Mesothelial cell of epicardium (in vitro differentiated cells): Measurements from ENCODE around the gene GRID1. TPM values are rescaled to one million over a fixed set of nuclear protein-coding genes. Genes with fewer than 3 reads are reported as not detected.

Experiments
- DNase-seq, 2 experiments: peaks; one replicate each; pipeline ENCODE4 v3.0.0; 2021; ENCODE audit warnings: low spot score in 2 of 2; ENCODE audit not compliant: unreplicated experiment in 2 of 2
- H3K27ac Mint-ChIP-seq: 2 replicates; pipeline ENCODE4 v1.8.0; 2021; ENCODE audit warnings: mixed read lengths
- H3K27me3 Mint-ChIP-seq: 2 replicates; pipeline ENCODE4 v1.8.0; 2021; ENCODE audit warnings: low read depth, mixed read lengths
- H3K36me3 Mint-ChIP-seq: 2 replicates; pipeline ENCODE4 v1.8.0; 2021; ENCODE audit warnings: mixed read lengths
- H3K4me1 Mint-ChIP-seq: 2 replicates; pipeline ENCODE4 v1.8.0; 2021; ENCODE audit warnings: mixed read lengths
- H3K4me3 Mint-ChIP-seq: 2 replicates; pipeline ENCODE4 v1.8.0; 2021; ENCODE audit warnings: mild to moderate bottlenecking, moderate library complexity, mixed read lengths
- H3K9me3 Mint-ChIP-seq: 2 replicates; pipeline ENCODE4 v1.8.0; 2021; ENCODE audit warnings: mixed read lengths
- total RNA-seq: library from RNA; stranded (reverse); gene quantifications from 3 replicates; pipeline ENCODE4 v1.2.1, GENCODE V29; 2021
- TF ChIP-seq, protein P1 (sequence below): fragments of 200-600 bp; sonication (generic); IDR thresholded peaks from one replicate; pipeline ENCODE4 v1.5.0; 2021; ENCODE audit warnings: antibody characterized with exemption; ENCODE audit not compliant: unreplicated experiment

The GRID1 gene
- total RNA-seq, 1 donor from 2014 or later = 0.22 TPM

DNA sequence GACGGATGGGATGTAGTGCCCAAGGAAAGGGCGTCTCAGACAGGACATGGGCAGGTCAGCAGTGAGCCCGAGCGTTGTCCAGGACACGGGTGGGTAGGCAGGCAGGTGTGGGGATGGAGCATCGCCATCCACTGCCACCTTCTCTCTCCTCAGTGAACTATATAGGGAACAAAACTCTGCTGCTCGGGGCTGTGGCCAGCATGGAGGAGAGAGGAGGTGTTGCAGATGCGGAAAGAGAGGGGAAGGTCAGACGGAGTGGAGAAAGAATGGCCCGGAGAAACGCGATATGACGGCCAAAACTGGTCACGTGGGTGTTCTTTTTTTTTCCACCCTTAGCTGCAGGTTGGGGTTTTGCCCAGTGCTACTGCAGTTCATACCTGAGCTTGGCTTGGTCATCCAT, 71.2 kb downstream of the GRID1 start:
- no peaks in the 10 kb centered on the region for H3K36me3 Mint-ChIP-seq
- TF ChIP-seq, protein P1, sequence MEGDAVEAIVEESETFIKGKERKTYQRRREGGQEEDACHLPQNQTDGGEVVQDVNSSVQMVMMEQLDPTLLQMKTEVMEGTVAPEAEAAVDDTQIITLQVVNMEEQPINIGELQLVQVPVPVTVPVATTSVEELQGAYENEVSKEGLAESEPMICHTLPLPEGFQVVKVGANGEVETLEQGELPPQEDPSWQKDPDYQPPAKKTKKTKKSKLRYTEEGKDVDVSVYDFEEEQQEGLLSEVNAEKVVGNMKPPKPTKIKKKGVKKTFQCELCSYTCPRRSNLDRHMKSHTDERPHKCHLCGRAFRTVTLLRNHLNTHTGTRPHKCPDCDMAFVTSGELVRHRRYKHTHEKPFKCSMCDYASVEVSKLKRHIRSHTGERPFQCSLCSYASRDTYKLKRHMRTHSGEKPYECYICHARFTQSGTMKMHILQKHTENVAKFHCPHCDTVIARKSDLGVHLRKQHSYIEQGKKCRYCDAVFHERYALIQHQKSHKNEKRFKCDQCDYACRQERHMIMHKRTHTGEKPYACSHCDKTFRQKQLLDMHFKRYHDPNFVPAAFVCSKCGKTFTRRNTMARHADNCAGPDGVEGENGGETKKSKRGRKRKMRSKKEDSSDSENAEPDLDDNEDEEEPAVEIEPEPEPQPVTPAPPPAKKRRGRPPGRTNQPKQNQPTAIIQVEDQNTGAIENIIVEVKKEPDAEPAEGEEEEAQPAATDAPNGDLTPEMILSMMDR = no peak
- no peak overlapping the region for H3K27ac Mint-ChIP-seq
- H3K27me3 Mint-ChIP-seq = peaks cover 54% of the 10 kb centered on the region
- no peaks in the 10 kb centered on the region for H3K9me3 Mint-ChIP-seq
- peak in 1 of 2 experiments; percentile 7 for DNase-seq
- no peak overlapping the region for H3K4me3 Mint-ChIP-seq
- H3K4me1 Mint-ChIP-seq = no peaks in the 10 kb centered on the region

DNA sequence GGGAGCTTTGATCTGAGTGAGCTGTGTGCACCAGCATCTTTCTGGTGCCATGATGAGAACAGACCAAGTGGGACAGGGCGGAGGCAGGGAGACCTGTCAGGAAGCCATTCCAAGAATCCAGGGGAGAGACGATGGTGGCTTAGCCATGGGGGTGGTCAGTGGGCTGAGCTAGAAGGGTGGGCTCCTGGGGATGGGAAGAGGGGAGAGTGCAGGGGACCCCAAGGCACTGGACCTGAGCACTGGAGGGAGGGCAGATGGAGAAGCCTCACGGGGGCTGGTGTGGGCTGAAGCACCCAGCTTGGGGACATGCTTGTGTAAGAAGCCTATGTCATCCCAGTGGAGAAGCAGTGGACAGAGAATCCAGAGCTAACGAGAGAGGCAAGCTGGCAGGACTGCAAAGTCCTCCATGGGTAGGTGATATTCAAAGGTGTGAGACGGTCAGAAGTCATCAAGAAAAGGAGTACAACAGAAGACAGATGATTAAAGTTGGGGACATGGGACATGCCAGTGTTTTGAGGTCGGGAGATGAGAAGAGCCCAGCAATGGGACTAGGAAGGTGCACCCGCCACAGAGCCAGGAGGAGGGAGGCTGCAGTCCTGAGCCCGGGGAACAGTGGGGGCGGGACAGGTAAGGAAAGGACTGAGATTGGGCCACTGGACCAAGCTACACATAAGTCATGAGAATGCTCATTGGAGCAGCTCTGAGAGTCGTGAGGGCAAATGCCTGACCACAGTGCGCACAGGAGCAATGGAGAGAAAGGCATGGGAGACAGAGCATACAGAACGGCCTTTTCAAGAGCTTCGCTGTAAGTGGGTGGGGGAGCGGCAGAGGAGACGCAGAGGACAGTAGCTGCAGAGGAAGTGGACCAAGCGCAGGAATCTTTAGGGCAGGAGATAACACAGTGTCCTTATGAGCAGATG, 72.0 kb downstream of the GRID1 start:
- TF ChIP-seq, protein P1 = no peak
- no peak overlapping the region for H3K27ac Mint-ChIP-seq
- no peaks in the 10 kb centered on the region for H3K36me3 Mint-ChIP-seq
- no peak overlapping the region for H3K4me3 Mint-ChIP-seq
- H3K9me3 Mint-ChIP-seq = no peaks in the 10 kb centered on the region
- peak in 1 of 2 experiments; percentile 31 for DNase-seq
- peaks cover 50% of the 10 kb centered on the region for H3K27me3 Mint-ChIP-seq
- H3K4me1 Mint-ChIP-seq = no peaks in the 10 kb centered on the region

DNA sequence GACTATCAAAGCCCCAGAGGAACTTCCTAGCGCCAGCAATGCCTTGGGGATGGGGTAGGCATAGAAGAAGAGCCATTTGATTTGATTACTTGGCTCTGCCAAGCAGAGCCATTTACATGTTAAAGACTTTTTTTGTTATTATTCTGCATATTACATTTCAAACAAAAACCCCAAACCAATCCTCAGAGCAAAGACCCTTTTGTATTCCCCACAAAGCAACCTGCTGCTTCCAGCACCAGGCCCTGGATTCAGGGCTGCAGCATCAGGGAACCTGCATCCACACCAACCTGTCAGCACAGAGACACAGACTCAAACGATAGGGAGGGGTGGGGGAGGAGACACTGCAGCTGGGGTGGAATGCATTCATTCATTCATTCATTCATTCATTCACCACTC, 73.2 kb downstream of the GRID1 start:
- Mint-ChIP-seq H3K27me3 (peaks cover 52% of the 10 kb centered on the region), H3K36me3 (no peaks in the 10 kb centered on the region), H3K4me1 (no peaks in the 10 kb centered on the region), H3K4me3 (no peak overlapping the region), H3K27ac (no peak overlapping the region), H3K9me3 (no peaks in the 10 kb centered on the region)
- peak in 1 of 2 experiments; percentile 6 for DNase-seq
- TF ChIP-seq, protein P1 = no peak

DNA sequence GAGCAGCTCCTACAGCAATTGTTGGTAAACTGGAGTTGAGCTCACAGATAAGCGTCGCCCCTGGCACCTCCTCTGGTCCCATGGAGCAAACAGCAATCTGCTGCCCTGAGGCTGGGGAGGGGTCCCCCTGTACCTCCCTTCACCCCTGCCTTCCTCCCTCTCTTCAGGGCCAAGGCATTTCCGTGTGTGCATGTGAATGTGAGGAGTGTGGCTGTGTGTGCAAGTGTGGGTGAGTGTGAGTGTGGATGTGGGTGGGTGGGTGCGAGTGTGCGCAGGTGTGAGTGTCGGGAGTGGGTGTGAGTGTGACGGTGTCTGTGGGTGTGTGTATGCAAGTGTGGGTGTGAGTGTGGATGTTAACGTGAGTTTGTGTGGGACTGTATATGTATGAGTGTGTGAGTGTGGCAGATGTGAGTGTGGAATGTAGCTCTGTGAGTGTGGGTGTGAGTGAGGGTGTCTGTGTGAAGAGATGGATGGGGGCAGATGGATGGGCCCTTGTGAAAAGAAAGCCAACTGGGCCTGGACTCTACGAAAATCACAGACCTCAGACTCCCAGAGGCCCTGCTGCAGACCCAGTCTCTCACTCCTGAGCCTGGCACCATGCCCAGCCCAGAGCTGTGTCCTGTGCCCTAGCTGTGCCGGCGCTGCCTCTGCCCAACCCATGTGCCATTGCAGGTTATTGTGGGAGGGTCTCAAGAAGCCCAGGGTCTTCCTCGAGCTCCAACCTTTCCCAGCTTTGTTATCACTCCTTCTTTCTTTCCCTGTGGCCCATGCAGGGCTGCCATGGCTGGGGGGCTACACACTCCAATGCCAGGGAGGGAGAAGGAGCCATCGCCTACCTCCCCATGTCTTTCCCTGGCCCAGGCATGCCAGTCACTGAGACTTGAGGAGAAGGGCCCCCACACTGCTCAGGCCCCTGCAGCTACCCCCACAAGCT, 73.9 kb downstream of the GRID1 start:
- DNase-seq = peak in 1 of 2 experiments; percentile 36

More for the DNA sequence above, 73.9 kb downstream of the GRID1 start:
- Mint-ChIP-seq H3K4me1 (no peaks in the 10 kb centered on the region), H3K9me3 (no peaks in the 10 kb centered on the region), H3K27ac (no peak overlapping the region), H3K4me3 (no peak overlapping the region), H3K27me3 (peaks cover 53% of the 10 kb centered on the region), H3K36me3 (no peaks in the 10 kb centered on the region)
- TF ChIP-seq, protein P1 = no peak
